ENCODE data around the gene CBX5. TPM values are rescaled to one million over a fixed set of nuclear protein-coding genes. Genes with fewer than 3 reads are reported as not detected.

Gene CBX5
- total RNA-seq, 1 donor from 2014 or later: 113 TPM

GRCh38 chr12:54266852-54267251 lies 13.1 kb downstream of the CBX5 start:
- Mint-ChIP-seq H3K27me3 (no peaks in the 10 kb centered on the region), H3K36me3 (ENCODE audit: low read depth) (peaks cover 17% of the 10 kb centered on the region), H3K27ac (no peak overlapping the region), H3K4me3 (no peak overlapping the region), H3K4me1 (peaks cover 24% of the 10 kb centered on the region), H3K9me3 (no peaks in the 10 kb centered on the region)
- intact Hi-C loops (cut with micrococcal nuclease): no loop called here
- no peak for DNase-seq

GRCh38 chr12:54265364-54265812 lies 14.5 kb downstream of the CBX5 start:
- Mint-ChIP-seq H3K27ac (no peak overlapping the region), H3K9me3 (no peaks in the 10 kb centered on the region), H3K27me3 (no peaks in the 10 kb centered on the region), H3K36me3 (ENCODE audit: low read depth) (peaks cover 16% of the 10 kb centered on the region), H3K4me3 (no peak overlapping the region), H3K4me1 (peaks cover 22% of the 10 kb centered on the region)
- intact Hi-C loops (cut with micrococcal nuclease): no loop called here
- no peak for DNase-seq

GRCh38 chr12:54262403-54262925 lies 17.5 kb downstream of the CBX5 start:
- Mint-ChIP-seq H3K4me3 (no peak overlapping the region), H3K4me1 (peaks cover 35% of the 10 kb centered on the region), H3K27me3 (no peaks in the 10 kb centered on the region), H3K27ac (no peak overlapping the region), H3K36me3 (ENCODE audit: low read depth) (peaks cover 16% of the 10 kb centered on the region), H3K9me3 (no peaks in the 10 kb centered on the region)
- intact Hi-C loops (cut with micrococcal nuclease): no loop called here
- no peak for DNase-seq

- H3K4me3 Mint-ChIP-seq: no peak overlapping the region
- peaks cover 33% of the 10 kb centered on the region for H3K4me1 Mint-ChIP-seq
Observed at GRCh38 chr12:54261815-54262402, 18.0 kb downstream of the CBX5 start.

GRCh38 chr12:54259194-54260011 lies 20.5 kb downstream of the CBX5 start:
- intact Hi-C loops (cut with micrococcal nuclease): no loop called here
- Mint-ChIP-seq H3K4me1 (peaks cover 30% of the 10 kb centered on the region), H3K27me3 (no peaks in the 10 kb centered on the region), H3K36me3 (ENCODE audit: low read depth) (peaks cover 29% of the 10 kb centered on the region), H3K27ac (peak overlapping the region; percentile 82), H3K4me3 (peak overlapping the region; percentile 53), H3K9me3 (no peaks in the 10 kb centered on the region)
- DNase-seq: peak; percentile 81

More at GRCh38 chr12:54261815-54262402, 18.0 kb downstream of the CBX5 start:
- H3K27me3 Mint-ChIP-seq: no peaks in the 10 kb centered on the region
- intact Hi-C loops (cut with micrococcal nuclease): no loop called here
- no peak for DNase-seq
- H3K36me3 Mint-ChIP-seq (ENCODE audit: low read depth): peaks cover 17% of the 10 kb centered on the region
- H3K9me3 Mint-ChIP-seq: no peaks in the 10 kb centered on the region
- no peak overlapping the region for H3K27ac Mint-ChIP-seq

- peaks cover 32% of the 10 kb centered on the region for H3K36me3 Mint-ChIP-seq (ENCODE audit: low read depth)
- intact Hi-C loops (cut with micrococcal nuclease): no loop called here
- H3K4me1 Mint-ChIP-seq: peaks cover 26% of the 10 kb centered on the region
- H3K9me3 Mint-ChIP-seq: no peaks in the 10 kb centered on the region
- no peak for DNase-seq
- no peak overlapping the region for H3K4me3 Mint-ChIP-seq
- H3K27me3 Mint-ChIP-seq: no peaks in the 10 kb centered on the region
- H3K27ac Mint-ChIP-seq: peak overlapping the region; percentile 88
Observed at GRCh38 chr12:54258201-54258681, 21.7 kb downstream of the CBX5 start.

GRCh38 chr12:54257332-54257731 lies 22.6 kb downstream of the CBX5 start:
- Mint-ChIP-seq H3K27me3 (no peaks in the 10 kb centered on the region), H3K4me3 (no peak overlapping the region), H3K36me3 (ENCODE audit: low read depth) (peaks cover 36% of the 10 kb centered on the region), H3K4me1 (peaks cover 23% of the 10 kb centered on the region), H3K9me3 (no peaks in the 10 kb centered on the region), H3K27ac (peak overlapping the region; percentile 38)
- no peak for DNase-seq
- intact Hi-C loops (cut with micrococcal nuclease): no loop called here

GRCh38 chr12:54253240-54253639 lies 26.7 kb downstream of the CBX5 start:
- Mint-ChIP-seq H3K4me3 (no peak overlapping the region), H3K27me3 (no peaks in the 10 kb centered on the region), H3K4me1 (peaks cover 10% of the 10 kb centered on the region), H3K36me3 (ENCODE audit: low read depth) (peaks cover 53% of the 10 kb centered on the region), H3K27ac (no peak overlapping the region), H3K9me3 (no peaks in the 10 kb centered on the region)
- intact Hi-C loops (cut with micrococcal nuclease): no loop called here
- no peak for DNase-seq

GRCh38 chr12:54251667-54252284 lies 28.1 kb downstream of the CBX5 start:
- peak; percentile 70 for DNase-seq
- peaks cover 7% of the 10 kb centered on the region for H3K4me1 Mint-ChIP-seq
- H3K27me3 Mint-ChIP-seq: no peaks in the 10 kb centered on the region
- H3K9me3 Mint-ChIP-seq: no peaks in the 10 kb centered on the region
- H3K27ac Mint-ChIP-seq: no peak overlapping the region
- intact Hi-C loops (cut with micrococcal nuclease): loop anchor here (1.0 kb wide), 1 partner anchor 117 kb away; no protein-coding TSS in a partner anchor
- peaks cover 52% of the 10 kb centered on the region for H3K36me3 Mint-ChIP-seq (ENCODE audit: low read depth)
- H3K4me3 Mint-ChIP-seq: no peak overlapping the region

GRCh38 chr12:54249489-54249888 lies 30.4 kb downstream of the CBX5 start:
- no peak overlapping the region for H3K27ac Mint-ChIP-seq
- DNase-seq: no peak
- H3K9me3 Mint-ChIP-seq: no peaks in the 10 kb centered on the region
- H3K4me1 Mint-ChIP-seq: peaks cover 7% of the 10 kb centered on the region
- H3K4me3 Mint-ChIP-seq: no peak overlapping the region
- peaks cover 44% of the 10 kb centered on the region for H3K36me3 Mint-ChIP-seq (ENCODE audit: low read depth)
- intact Hi-C loops (cut with micrococcal nuclease): no loop called here
- no peaks in the 10 kb centered on the region for H3K27me3 Mint-ChIP-seq

GRCh38 chr12:54246011-54246641 lies 33.8 kb downstream of the CBX5 start:
- H3K27me3 Mint-ChIP-seq: no peaks in the 10 kb centered on the region
- intact Hi-C loops (cut with micrococcal nuclease): no loop called here
- H3K27ac Mint-ChIP-seq: no peak overlapping the region
- no peaks in the 10 kb centered on the region for H3K9me3 Mint-ChIP-seq
- no peak overlapping the region for H3K4me3 Mint-ChIP-seq
- DNase-seq: no peak
- peaks cover 42% of the 10 kb centered on the region for H3K36me3 Mint-ChIP-seq (ENCODE audit: low read depth)
- H3K4me1 Mint-ChIP-seq: peaks cover 12% of the 10 kb centered on the region

GRCh38 chr12:54240971-54241588 lies 38.8 kb downstream of the CBX5 start:
- Mint-ChIP-seq H3K4me3 (peak overlapping the region; percentile 8), H3K27me3 (no peaks in the 10 kb centered on the region), H3K36me3 (ENCODE audit: low read depth) (peaks cover 43% of the 10 kb centered on the region), H3K4me1 (peaks cover 21% of the 10 kb centered on the region), H3K27ac (peak overlapping the region; percentile 90), H3K9me3 (no peaks in the 10 kb centered on the region)
- intact Hi-C loops (cut with micrococcal nuclease): loop anchor here (2.0 kb wide), 1 partner anchor 38 kb away; no protein-coding TSS in a partner anchor
- peak; percentile 61 for DNase-seq

GRCh38 chr12:54240129-54240528 lies 39.8 kb downstream of the CBX5 start:
- intact Hi-C loops (cut with micrococcal nuclease): loop anchor here (2.0 kb wide), 1 partner anchor 39 kb away; no protein-coding TSS in a partner anchor
- Mint-ChIP-seq H3K27me3 (no peaks in the 10 kb centered on the region), H3K36me3 (ENCODE audit: low read depth) (peaks cover 45% of the 10 kb centered on the region), H3K4me3 (no peak overlapping the region), H3K27ac (no peak overlapping the region), H3K9me3 (no peaks in the 10 kb centered on the region), H3K4me1 (peaks cover 21% of the 10 kb centered on the region)
- DNase-seq: no peak
